IPS-11a (cell line): ENCODE measurements around the gene SEH1L.
"Not testable (repeated sequence)": the region's sequence is repeated elsewhere in the genome, so short reads cannot be mapped to it uniquely, and the experiment has no call there.

ENCODE experiments used
- H3K4me3 ChIP-seq: one replicate; pipeline ENCODE4 v1.5.1; 2013; ENCODE audit warnings: low read depth, low read length, control low read depth

Gene SEH1L

DNA sequence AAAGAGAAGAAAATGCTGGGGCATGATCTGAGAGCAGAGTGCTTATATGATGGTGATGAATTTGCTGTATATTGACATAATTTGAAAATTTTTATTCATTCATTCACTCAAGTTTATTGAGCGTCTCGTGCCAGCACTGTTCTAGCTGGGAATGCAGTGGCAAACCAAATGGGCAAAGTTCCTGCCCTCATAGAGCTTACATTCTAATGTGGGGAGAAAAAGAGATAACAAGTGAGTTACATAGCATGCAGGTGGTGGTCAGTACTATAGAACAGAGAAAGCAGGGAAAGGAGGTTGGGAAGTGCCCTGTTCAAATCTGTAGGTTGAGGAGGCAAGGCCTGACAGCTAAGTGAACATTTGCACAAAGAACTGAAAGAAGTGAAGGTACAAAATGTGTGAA is 47.6 kb downstream of the SEH1L start:
- H3K4me3 ChIP-seq: no peak overlapping the region

DNA sequence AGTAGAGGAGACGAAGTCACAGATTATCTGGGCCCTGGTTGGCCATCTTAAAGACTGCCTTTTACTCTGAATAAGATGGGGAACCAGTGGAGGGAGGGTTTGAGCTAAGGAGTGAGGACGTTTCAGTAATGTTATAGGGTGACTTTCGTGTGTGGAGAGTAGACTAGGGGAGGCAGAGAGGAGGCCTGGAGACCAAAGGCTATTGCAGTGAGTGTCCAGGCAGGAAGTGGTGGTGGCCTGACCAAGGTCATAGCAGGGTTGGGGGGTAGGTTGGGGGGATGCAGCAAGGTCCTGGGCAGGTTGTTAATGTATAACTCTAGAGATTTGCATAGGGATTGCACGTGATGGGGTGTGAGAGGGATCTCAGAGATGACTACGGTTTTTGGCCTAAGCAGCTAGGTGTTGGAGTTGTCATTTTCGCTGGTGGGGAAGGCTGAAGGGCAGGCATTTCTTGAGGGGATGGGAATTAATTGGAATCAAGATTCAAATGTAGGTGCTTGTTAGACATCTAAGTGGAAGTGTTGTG is 48.2 kb downstream of the SEH1L start:
- H3K4me3 ChIP-seq: no peak overlapping the region

GRCh38 chr18:12996661-12997292 is 49.0 kb downstream of the SEH1L start:
- H3K4me3 ChIP-seq: no peak overlapping the region

GRCh38 chr18:12997330-12997729 is 49.5 kb downstream of the SEH1L start:
- H3K4me3 ChIP-seq: not testable (repeated sequence)

DNA sequence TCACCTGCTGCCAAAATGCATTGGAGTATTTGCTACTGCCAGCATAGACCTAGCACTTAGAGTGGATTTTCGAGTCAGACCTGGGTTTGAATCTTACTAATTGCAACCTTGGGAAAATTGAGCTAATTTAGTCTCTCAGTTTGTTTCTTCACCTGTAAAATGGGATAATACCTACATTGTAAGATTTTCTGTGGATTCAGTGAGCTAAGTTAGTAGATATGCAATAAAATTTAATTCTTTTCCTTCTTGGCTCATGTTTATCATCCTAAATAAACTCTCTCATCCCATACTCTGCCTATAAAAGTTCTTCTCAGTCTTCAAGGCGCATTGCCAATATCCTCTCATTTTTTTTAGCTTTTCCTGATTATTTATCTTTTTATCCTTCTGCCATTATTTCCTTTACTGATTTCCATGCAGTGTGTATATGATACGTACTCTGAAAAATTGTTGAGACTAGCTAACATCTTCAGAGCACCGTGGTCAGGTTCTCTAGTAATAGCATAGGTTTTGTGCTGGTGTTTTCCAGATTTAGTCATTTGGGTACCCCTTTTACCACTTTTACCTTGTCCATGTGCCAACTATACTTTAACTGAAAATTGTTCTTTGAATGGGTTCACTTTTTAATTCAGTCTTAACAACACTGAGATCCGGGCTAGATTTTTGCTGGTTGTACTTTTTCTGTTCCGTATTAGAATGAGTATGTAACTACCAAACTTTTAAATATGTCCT is 50.7 kb downstream of the SEH1L start:
- no peak overlapping the region for H3K4me3 ChIP-seq

DNA sequence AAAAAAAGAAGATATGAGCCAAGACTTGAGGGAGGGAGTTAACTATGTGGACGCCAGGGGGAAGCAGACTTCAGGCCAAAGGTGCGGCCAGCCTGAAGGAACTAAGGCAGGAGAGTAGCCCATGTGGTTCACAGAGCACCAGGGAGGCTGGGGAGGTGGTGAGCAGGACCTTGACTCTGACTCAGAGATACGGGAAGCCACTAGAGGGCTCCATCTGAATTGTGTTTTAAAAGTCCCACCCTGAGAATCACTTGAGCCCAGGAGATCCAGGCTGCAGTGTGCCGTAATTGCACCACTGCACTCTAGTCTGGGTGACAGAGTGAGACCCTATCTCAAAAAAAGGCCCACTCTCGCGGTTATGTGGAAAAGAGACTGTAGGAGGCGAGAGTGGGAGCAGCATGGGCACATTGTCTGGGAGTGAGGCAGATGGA is 55.7 kb downstream of the SEH1L start:
- H3K4me3 ChIP-seq: no peak overlapping the region

DNA sequence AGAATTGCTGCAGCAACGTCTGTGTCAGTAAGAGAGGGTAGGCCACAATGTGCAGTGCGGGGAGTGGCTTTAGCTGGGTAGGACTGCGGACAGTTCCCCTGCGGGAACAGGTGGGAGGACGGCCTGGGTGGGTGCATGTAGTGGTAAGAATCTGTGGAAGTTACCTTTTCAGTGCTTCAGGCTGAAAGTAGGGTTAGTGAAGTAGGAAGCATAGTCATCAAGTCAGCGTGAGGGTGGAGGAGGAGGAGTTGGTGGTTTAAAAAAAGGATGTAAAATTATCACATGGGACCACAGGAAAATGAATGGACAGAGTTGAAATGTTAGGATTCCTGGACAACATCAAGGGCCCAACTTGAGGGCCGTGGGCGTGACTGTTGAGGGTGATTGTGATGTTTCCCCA is 56.6 kb downstream of the SEH1L start:
- H3K4me3 ChIP-seq: no peak overlapping the region

GRCh38 chr18:13005289-13005688 is 57.5 kb downstream of the SEH1L start:
- no peak overlapping the region for H3K4me3 ChIP-seq

GRCh38 chr18:13006531-13007247 is 58.9 kb downstream of the SEH1L start:
- no peak overlapping the region for H3K4me3 ChIP-seq

- H3K4me3 ChIP-seq: no peak overlapping the region
Observed at GRCh38 chr18:13007248-13007560, 59.4 kb downstream of the SEH1L start.

DNA sequence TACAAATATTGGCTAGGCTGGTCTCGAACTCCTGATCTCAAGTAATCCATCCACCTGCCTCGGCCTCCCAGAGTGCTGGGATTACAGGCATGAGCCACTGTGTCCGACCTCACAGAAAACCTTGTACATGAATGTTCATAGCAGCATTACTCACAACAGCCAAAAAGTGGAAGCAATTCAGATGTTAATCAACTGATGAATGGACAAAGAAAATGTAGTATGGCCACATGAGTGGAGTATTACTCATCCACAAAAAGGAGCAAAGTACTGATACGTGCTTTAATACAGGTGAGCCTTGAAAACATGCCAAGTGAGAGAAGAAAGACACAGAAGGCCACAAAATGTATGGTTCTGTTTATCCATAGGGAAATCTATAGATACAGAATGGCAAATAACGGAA is 63.9 kb downstream of the SEH1L start:
- no peak overlapping the region for H3K4me3 ChIP-seq

GRCh38 chr18:13014232-13014631 is 66.4 kb downstream of the SEH1L start:
- no peak overlapping the region for H3K4me3 ChIP-seq

- H3K4me3 ChIP-seq: no peak overlapping the region
Observed at GRCh38 chr18:13014818-13015217, 67.0 kb downstream of the SEH1L start.

DNA sequence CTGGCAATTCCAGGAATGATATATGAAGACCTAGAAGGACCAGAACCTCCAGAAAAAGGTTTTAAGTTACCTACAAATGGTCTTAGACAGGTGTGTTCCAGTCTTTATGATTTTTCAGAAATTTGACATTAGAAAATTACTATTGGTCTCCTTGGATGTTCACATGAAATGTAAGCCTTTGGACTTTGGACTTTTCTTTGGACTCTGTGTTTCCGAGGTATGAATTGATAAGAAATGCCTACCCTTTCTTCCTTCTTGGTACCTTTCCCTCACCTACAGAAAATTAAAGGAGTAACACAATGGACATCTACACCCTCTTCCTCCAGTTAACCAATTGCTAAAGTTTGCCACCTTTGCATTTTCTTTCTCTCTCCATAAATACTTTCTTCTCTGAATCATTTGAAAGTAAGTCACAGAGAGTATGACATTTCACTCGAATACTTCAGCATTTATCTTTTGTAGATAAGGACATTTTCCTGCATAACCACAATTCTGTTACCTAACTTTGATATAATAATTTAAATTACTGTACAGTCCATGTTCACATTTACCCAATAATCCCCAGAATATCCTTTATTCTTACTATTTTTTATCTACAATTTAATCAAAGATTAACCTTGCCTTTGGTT is 69.5 kb downstream of the SEH1L start:
- H3K4me3 ChIP-seq: no peak overlapping the region

DNA sequence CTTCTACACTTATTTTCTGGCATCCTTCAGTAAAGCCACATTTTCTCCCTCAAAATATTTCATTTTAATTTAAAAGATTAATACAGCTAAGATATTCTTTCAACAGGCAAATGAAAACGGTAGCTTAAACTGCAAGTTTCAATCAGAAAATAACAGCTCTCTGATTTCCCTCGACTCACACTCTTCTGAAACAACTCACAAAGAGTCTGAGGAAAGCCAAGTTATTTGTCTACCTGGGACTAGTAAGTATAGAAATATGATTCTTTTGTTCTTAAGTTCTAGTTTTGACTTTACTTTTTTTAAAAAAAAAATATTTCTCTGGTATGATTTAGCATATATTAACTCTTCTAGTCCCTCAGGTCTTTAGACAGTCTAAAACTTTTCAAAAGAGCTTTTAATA is 70.6 kb downstream of the SEH1L start:
- H3K4me3 ChIP-seq: no peak overlapping the region

DNA sequence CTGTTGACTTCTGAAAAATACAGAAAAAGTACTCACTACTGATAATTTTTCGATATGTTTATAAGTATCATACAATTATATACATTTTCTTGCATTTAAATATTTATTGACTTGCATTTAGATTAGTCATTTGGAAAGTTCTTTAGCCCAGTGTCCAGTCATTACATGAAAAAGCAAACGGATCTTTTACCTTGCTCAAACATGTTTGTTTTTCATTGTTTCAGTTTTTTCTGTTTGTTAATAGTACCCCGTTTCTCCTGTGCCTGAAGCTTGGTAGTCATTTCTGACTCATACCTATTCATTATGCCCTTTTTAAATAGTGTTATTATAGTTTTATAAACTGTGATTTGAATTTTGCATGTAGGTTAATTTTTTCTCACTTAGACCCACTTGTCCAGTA is 71.5 kb downstream of the SEH1L start:
- no peak overlapping the region for H3K4me3 ChIP-seq

DNA sequence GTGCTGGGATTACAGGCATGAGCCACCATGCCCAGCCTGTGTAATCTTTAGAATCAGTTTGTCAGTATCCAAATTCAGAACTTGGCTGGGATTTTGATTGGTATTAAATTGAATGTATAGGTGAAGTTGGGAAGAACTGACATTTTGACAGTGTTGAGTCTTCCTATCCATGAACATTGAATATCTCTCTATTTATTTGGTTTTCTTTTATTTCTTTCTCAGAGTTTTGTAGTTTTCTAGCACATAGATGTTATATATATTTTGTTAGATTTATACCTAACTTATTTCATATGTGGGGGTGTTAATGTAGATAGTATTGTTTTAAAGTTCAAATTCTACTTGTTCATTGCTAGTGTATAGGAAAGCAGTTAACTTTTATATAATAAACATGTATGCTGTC is 74.8 kb downstream of the SEH1L start:
- no peak overlapping the region for H3K4me3 ChIP-seq

DNA sequence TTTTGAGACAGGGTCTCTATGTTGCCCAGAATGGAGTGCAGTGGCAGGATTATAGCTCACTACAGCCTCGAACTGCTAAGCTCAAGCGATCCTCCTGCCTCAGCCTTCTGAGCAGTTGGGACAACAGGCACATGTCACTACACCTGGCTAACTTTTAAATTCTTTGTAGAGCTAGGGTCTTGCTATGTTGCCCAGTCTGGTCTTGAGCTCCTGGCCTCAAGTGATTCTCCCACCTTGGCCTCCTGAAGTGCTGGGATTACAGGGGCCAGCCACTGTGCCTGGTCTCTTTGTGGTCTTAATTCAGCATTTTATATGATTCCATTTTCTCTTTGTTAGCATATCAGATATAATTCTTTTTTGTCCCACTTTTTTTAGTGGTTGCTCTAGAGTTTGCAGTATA is 77.4 kb downstream of the SEH1L start:
- no peak overlapping the region for H3K4me3 ChIP-seq

- H3K4me3 ChIP-seq: no peak overlapping the region
Observed at GRCh38 chr18:13026583-13027270, 78.9 kb downstream of the SEH1L start.

DNA sequence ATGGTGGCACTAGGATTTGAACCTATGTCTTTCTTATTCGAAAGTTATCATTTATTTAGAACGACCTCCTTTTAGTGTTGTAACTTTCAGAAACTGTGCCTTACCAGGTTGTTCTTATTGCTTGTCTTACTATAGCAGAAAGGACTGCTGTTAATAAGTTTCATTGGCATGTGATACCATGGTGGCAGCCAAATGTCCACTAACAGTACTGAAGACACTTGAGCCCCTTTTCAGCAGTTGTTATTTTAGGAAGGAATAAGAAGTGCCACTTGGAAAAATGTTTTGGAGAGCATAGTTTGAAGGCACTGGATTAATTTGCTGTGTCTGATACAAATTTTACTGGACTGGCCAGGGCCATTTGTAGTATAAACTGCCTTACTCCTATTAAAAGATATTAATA is 81.1 kb downstream of the SEH1L start:
- no peak overlapping the region for H3K4me3 ChIP-seq

DNA sequence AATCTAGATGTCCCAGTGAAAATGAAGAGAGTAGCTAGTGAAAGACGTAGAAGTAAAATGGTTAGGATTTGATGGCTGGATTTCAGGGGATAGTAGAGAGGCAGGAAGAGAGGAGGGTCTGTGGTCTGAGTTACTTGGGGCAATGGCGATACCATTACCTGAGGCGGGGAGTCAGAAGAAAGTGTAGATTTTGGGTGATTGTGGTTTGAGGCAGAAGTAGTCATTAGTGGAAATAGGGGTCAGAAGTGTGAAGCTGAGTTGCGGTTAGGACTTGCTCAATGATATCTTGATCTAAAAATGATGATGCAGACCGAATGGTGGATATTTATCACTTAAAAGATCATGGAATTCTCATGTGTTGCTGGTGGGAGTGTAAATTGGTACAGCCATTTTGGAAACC is 84.4 kb downstream of the SEH1L start:
- H3K4me3 ChIP-seq: no peak overlapping the region
